ENCODE measurements around the gene PHOX2B. TPM values are rescaled to one million over a fixed set of nuclear protein-coding genes. Genes with fewer than 3 reads are reported as not detected.
A peak's percentile ranks its signal among the peaks of the same experiment; 100 is the strongest.

PHOX2B gene
- total RNA-seq, 1 experiment from 2014 or later = 0.09 TPM

DNA sequence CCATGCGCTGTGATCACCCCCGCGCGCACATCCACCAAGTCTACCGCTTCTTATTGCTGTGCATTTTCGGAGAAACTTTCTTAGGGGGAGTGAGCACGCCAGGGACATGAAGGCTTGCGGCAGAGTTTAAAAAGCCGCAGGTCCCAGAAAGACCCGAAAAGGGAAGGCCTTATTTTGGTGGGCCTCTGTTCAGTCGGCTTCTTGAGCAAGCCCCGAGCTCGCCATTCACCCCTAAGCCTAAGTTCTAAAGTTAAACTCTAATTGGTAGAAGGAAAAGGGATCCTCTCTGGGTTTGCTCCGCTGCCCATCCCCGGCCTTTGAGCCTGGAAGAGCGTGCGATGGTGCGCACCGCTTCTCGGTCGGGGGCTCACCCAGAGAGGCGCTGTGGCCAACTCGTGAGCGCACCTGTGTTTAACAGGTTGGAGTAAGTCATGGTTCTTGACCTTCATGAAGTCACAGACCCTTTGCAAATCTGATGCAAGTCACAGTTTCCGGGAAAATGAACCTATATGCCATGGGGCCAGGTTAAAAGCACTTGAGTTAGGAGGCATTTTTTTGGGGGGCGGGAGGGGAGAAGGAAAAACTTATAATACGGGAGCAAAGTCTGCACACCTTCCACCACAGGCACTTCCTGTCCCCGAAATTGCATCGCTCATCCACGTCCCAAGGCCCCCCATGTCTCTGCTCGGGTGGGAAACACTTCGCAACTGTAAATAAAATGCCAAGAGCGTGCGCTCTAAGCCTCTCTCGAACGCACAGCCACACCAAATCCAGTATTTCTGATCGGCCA, 1.9 kb downstream of the PHOX2B start:
- H3K27me3 ChIP-seq (replicated peaks; ENCODE audit: insufficient read depth, low read depth, low read length, poor library complexity) = peaks cover 95% of the 10 kb centered on the region
- peaks cover 7% of the 10 kb centered on the region for H3K9me3 ChIP-seq (ENCODE audit: low read depth, low read length, poor library complexity, severe bottlenecking)
- ChIA-PET POLR2A (ENCODE audit: low non-redundant PET) (no interaction called here), CTCF (no interaction called here)
- H3K4me1 ChIP-seq (ENCODE audit: insufficient read depth, low read length, poor library complexity, severe bottlenecking) = no peaks in the 10 kb centered on the region
- no peaks in the 10 kb centered on the region for H3K36me3 ChIP-seq (ENCODE audit: insufficient read depth, low read length, poor library complexity, severe bottlenecking)
- BruUV-seq (replicated peaks) = no TSS peak
- intact Hi-C loops (cut with micrococcal nuclease; ENCODE audit: unreplicated experiment) = no loop called here
- H3K27ac ChIP-seq (ENCODE audit: low read depth, low read length, poor library complexity, severe bottlenecking) = no peak overlapping the region
- TF ChIP-seq EZH2 (IDR thresholded peaks at IDR 0.05; ENCODE audit: borderline replicate concordance, low read depth, low read length, poor library complexity, severe bottlenecking) = peak; percentile 66
- TF ChIP-seq, protein P1, sequence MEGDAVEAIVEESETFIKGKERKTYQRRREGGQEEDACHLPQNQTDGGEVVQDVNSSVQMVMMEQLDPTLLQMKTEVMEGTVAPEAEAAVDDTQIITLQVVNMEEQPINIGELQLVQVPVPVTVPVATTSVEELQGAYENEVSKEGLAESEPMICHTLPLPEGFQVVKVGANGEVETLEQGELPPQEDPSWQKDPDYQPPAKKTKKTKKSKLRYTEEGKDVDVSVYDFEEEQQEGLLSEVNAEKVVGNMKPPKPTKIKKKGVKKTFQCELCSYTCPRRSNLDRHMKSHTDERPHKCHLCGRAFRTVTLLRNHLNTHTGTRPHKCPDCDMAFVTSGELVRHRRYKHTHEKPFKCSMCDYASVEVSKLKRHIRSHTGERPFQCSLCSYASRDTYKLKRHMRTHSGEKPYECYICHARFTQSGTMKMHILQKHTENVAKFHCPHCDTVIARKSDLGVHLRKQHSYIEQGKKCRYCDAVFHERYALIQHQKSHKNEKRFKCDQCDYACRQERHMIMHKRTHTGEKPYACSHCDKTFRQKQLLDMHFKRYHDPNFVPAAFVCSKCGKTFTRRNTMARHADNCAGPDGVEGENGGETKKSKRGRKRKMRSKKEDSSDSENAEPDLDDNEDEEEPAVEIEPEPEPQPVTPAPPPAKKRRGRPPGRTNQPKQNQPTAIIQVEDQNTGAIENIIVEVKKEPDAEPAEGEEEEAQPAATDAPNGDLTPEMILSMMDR (conservative IDR thresholded peaks at IDR 0.05; ENCODE audit: low read depth, low read length) = no peak
- no peak overlapping the region for H3K4me3 ChIP-seq (ENCODE audit: low read depth, low read length, poor library complexity, severe bottlenecking)
- DNase-seq (ENCODE audit: low spot score) = no peak

DNA sequence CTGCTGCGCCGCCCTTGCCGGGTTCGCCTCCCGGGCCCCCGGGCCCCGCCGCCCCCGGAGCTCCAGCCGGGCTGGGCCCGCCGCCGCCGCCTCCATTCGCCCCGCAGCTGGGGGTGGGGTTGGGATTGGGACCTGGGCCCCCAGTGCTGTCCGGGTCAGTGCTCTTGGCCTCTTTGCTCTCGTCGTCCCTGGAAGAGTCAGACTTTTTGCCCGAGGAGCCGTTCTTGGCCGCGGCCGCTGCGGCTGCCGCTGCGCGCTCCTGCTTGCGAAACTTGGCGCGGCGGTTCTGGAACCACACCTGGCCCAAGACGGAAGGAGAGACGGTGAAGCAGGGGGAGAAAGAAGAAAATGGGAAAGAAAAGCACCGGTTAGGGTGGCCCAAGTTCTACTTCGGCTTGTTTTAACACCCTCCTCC, 2.5 kb downstream of the PHOX2B start:
- no peak for TF ChIP-seq EZH2 (IDR thresholded peaks at IDR 0.05; ENCODE audit: borderline replicate concordance, low read depth, low read length, poor library complexity, severe bottlenecking)
- TF ChIP-seq, protein P1 (conservative IDR thresholded peaks at IDR 0.05; ENCODE audit: low read depth, low read length) = no peak
- no TSS peak for BruUV-seq (replicated peaks)
- peaks cover 89% of the 10 kb centered on the region for H3K27me3 ChIP-seq (replicated peaks; ENCODE audit: insufficient read depth, low read depth, low read length, poor library complexity)
- H3K27ac ChIP-seq (ENCODE audit: low read depth, low read length, poor library complexity, severe bottlenecking) = no peak overlapping the region
- CTCF ChIA-PET = no interaction called here
- no peaks in the 10 kb centered on the region for H3K36me3 ChIP-seq (ENCODE audit: insufficient read depth, low read length, poor library complexity, severe bottlenecking)
- POLR2A ChIA-PET (ENCODE audit: low non-redundant PET) = no interaction called here
- intact Hi-C loops (cut with micrococcal nuclease; ENCODE audit: unreplicated experiment) = no loop called here
- H3K4me1 ChIP-seq (ENCODE audit: insufficient read depth, low read length, poor library complexity, severe bottlenecking) = no peaks in the 10 kb centered on the region
- no peak overlapping the region for H3K4me3 ChIP-seq (ENCODE audit: low read depth, low read length, poor library complexity, severe bottlenecking)
- no peak for DNase-seq (ENCODE audit: low spot score)
- H3K9me3 ChIP-seq (ENCODE audit: low read depth, low read length, poor library complexity, severe bottlenecking) = peaks cover 7% of the 10 kb centered on the region

DNA sequence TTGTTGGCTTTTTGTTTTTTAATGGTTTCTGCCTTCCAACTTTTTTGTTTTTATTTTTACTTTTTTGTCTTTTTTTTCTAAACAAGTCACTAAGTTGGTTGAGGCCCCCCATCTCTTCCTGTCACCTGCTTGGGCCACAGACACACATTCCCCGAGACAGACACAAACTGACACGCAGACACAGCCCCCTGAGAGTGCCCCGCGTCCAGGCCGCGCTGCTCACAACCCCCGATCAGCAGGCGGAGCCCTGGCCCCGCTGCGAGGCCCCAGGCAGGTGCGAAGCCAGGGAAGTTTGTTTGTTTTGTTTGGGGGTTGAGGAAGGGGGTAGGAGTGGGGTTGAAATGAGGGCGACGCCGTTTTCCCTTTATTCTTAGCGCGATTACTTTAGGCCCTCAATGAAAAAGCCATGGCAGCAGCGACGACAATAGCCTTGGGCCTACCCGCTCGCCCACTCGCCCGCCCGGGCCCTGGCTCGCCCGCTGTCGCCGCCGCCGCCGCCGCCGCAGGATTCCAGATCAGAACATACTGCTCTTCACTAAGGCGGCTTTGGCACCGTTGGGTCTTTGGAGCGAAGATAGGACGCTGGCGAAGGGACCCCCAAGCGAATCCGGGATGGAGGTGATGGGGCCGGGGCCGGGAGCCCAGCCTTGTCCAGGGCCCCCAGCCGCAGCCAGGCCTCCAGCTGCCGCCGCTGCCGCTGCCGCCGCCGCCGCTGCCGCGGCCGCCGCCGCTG, 3.1 kb downstream of the PHOX2B start:
- no peak for DNase-seq (ENCODE audit: low spot score)
- Histone ChIP-seq H3K36me3 (ENCODE audit: insufficient read depth, low read length, poor library complexity, severe bottlenecking) (no peaks in the 10 kb centered on the region), H3K27ac (ENCODE audit: low read depth, low read length, poor library complexity, severe bottlenecking) (no peak overlapping the region), H3K27me3 (replicated peaks; ENCODE audit: insufficient read depth, low read depth, low read length, poor library complexity) (peaks cover 87% of the 10 kb centered on the region), H3K4me1 (ENCODE audit: insufficient read depth, low read length, poor library complexity, severe bottlenecking) (no peaks in the 10 kb centered on the region), H3K4me3 (ENCODE audit: low read depth, low read length, poor library complexity, severe bottlenecking) (no peak overlapping the region), H3K9me3 (ENCODE audit: low read depth, low read length, poor library complexity, severe bottlenecking) (peaks cover 7% of the 10 kb centered on the region)
- POLR2A ChIA-PET (ENCODE audit: low non-redundant PET) = no interaction called here
- intact Hi-C loops (cut with micrococcal nuclease; ENCODE audit: unreplicated experiment) = no loop called here
- BruUV-seq (replicated peaks) = no TSS peak
- CTCF ChIA-PET = no interaction called here
- no peak for TF ChIP-seq EZH2 (IDR thresholded peaks at IDR 0.05; ENCODE audit: borderline replicate concordance, low read depth, low read length, poor library complexity, severe bottlenecking)
- TF ChIP-seq, protein P1 (conservative IDR thresholded peaks at IDR 0.05; ENCODE audit: low read depth, low read length) = no peak

Measured in A673 (cell line).